ENCODE measurements around the gene TTLL8.
"Not testable (repeated sequence)": the region's sequence is repeated elsewhere in the genome, so short reads cannot be mapped to it uniquely, and the experiment has no call there.

Gene TTLL8

GRCh38 chr22:49996119-49996517 is 62.0 kb downstream of the TTLL8 start:
- H3K36me3 ChIP-seq (ENCODE audit: control insufficient read depth in 2 of 2, insufficient read depth in 2 of 2, low read length in 2 of 2), result no peaks in the 10 kb centered on the region
- peaks cover 0 to under 1% of the 10 kb centered on the region in 2 donors for H3K9me3 ChIP-seq (ENCODE audit: control insufficient read depth in 2 of 2, low read length in 2 of 2)
- H3K27me3 ChIP-seq (ENCODE audit: control insufficient read depth in 2 of 2, insufficient read depth in 2 of 2, low read length in 2 of 2), result no peaks in the 10 kb centered on the region
- peak overlapping the region in 1 of 2 donors; percentile 76 for H3K27ac ChIP-seq (ENCODE audit: low read depth in 2 of 2, low read length in 2 of 2)
- peaks cover 11 to 30% of the 10 kb centered on the region in 2 donors for H3K4me1 ChIP-seq (ENCODE audit: control insufficient read depth in 2 of 2, insufficient read depth in 2 of 2, low read length in 2 of 2)
- H3K9ac ChIP-seq (ENCODE audit: low read depth in 1 of 2, low read length in 2 of 2), result peak overlapping the region in 1 of 2 donors; percentile 57
- no peak overlapping the region for H3K4me3 ChIP-seq (ENCODE audit: low read length in 2 of 2)

GRCh38 chr22:49995361-49996118 is 62.6 kb downstream of the TTLL8 start:
- H3K27ac ChIP-seq (ENCODE audit: low read depth in 2 of 2, low read length in 2 of 2), result no peak overlapping the region
- no peaks in the 10 kb centered on the region for H3K36me3 ChIP-seq (ENCODE audit: control insufficient read depth in 2 of 2, insufficient read depth in 2 of 2, low read length in 2 of 2)
- H3K4me3 ChIP-seq (ENCODE audit: low read length in 2 of 2), result no peak overlapping the region
- H3K27me3 ChIP-seq (ENCODE audit: control insufficient read depth in 2 of 2, insufficient read depth in 2 of 2, low read length in 2 of 2), result no peaks in the 10 kb centered on the region
- peak overlapping the region in 1 of 2 donors; percentile 42 for H3K9ac ChIP-seq (ENCODE audit: low read depth in 1 of 2, low read length in 2 of 2)
- H3K9me3 ChIP-seq (ENCODE audit: control insufficient read depth in 2 of 2, low read length in 2 of 2), result peaks cover 0 to 2% of the 10 kb centered on the region in 2 donors
- H3K4me1 ChIP-seq (ENCODE audit: control insufficient read depth in 2 of 2, insufficient read depth in 2 of 2, low read length in 2 of 2), result peaks cover 11 to 30% of the 10 kb centered on the region in 2 donors

- no peaks in the 10 kb centered on the region for H3K27me3 ChIP-seq (ENCODE audit: control insufficient read depth in 2 of 2, insufficient read depth in 2 of 2, low read length in 2 of 2)
- H3K4me3 ChIP-seq (ENCODE audit: low read length in 2 of 2), result no peak overlapping the region
- H3K9ac ChIP-seq (ENCODE audit: low read depth in 1 of 2, low read length in 2 of 2), result no peak overlapping the region
- H3K9me3 ChIP-seq (ENCODE audit: control insufficient read depth in 2 of 2, low read length in 2 of 2), result peaks cover 0 to 2% of the 10 kb centered on the region in 2 donors
- peaks cover 11 to 30% of the 10 kb centered on the region in 2 donors for H3K4me1 ChIP-seq (ENCODE audit: control insufficient read depth in 2 of 2, insufficient read depth in 2 of 2, low read length in 2 of 2)
- H3K27ac ChIP-seq (ENCODE audit: low read depth in 2 of 2, low read length in 2 of 2), result no peak overlapping the region
- H3K36me3 ChIP-seq (ENCODE audit: control insufficient read depth in 2 of 2, insufficient read depth in 2 of 2, low read length in 2 of 2), result no peaks in the 10 kb centered on the region
Measured at GRCh38 chr22:49995041-49995360, 63.1 kb downstream of the TTLL8 start.

GRCh38 chr22:49994361-49995040 is 63.6 kb downstream of the TTLL8 start:
- H3K4me1 ChIP-seq (ENCODE audit: control insufficient read depth in 2 of 2, insufficient read depth in 2 of 2, low read length in 2 of 2), result peaks cover 11 to 30% of the 10 kb centered on the region in 2 donors
- H3K27me3 ChIP-seq (ENCODE audit: control insufficient read depth in 2 of 2, insufficient read depth in 2 of 2, low read length in 2 of 2), result no peaks in the 10 kb centered on the region
- H3K9me3 ChIP-seq (ENCODE audit: control insufficient read depth in 2 of 2, low read length in 2 of 2), result peaks cover 0 to 2% of the 10 kb centered on the region in 2 donors
- no peak overlapping the region for H3K9ac ChIP-seq (ENCODE audit: low read depth in 1 of 2, low read length in 2 of 2)
- H3K4me3 ChIP-seq (ENCODE audit: low read length in 2 of 2), result no peak overlapping the region
- H3K27ac ChIP-seq (ENCODE audit: low read depth in 2 of 2, low read length in 2 of 2), result no peak overlapping the region
- no peaks in the 10 kb centered on the region for H3K36me3 ChIP-seq (ENCODE audit: control insufficient read depth in 2 of 2, insufficient read depth in 2 of 2, low read length in 2 of 2)

- no peak overlapping the region for H3K4me3 ChIP-seq (ENCODE audit: low read length in 2 of 2)
- H3K9ac ChIP-seq (ENCODE audit: low read depth in 1 of 2, low read length in 2 of 2), result peak overlapping the region in 1 of 2 donors; percentile 24
- no peaks in the 10 kb centered on the region for H3K36me3 ChIP-seq (ENCODE audit: control insufficient read depth in 2 of 2, insufficient read depth in 2 of 2, low read length in 2 of 2)
- no peaks in the 10 kb centered on the region for H3K27me3 ChIP-seq (ENCODE audit: control insufficient read depth in 2 of 2, insufficient read depth in 2 of 2, low read length in 2 of 2)
- no peak overlapping the region for H3K27ac ChIP-seq (ENCODE audit: low read depth in 2 of 2, low read length in 2 of 2)
- H3K4me1 ChIP-seq (ENCODE audit: control insufficient read depth in 2 of 2, insufficient read depth in 2 of 2, low read length in 2 of 2), result peaks cover 11 to 30% of the 10 kb centered on the region in 2 donors
- peaks cover 0 to 2% of the 10 kb centered on the region in 2 donors for H3K9me3 ChIP-seq (ENCODE audit: control insufficient read depth in 2 of 2, low read length in 2 of 2)
Measured at GRCh38 chr22:49993649-49994360, 64.3 kb downstream of the TTLL8 start.

GRCh38 chr22:49992921-49993648 is 65.0 kb downstream of the TTLL8 start:
- Histone ChIP-seq H3K4me1 (ENCODE audit: control insufficient read depth in 2 of 2, insufficient read depth in 2 of 2, low read length in 2 of 2) (peaks cover 11 to 30% of the 10 kb centered on the region in 2 donors), H3K9ac (ENCODE audit: low read depth in 1 of 2, low read length in 2 of 2) (peak overlapping the region in 1 of 2 donors; percentile 24), H3K36me3 (ENCODE audit: control insufficient read depth in 2 of 2, insufficient read depth in 2 of 2, low read length in 2 of 2) (no peaks in the 10 kb centered on the region), H3K27ac (ENCODE audit: low read depth in 2 of 2, low read length in 2 of 2) (no peak overlapping the region), H3K4me3 (ENCODE audit: low read length in 2 of 2) (no peak overlapping the region), H3K27me3 (ENCODE audit: control insufficient read depth in 2 of 2, insufficient read depth in 2 of 2, low read length in 2 of 2) (no peaks in the 10 kb centered on the region), H3K9me3 (ENCODE audit: control insufficient read depth in 2 of 2, low read length in 2 of 2) (peaks cover 0 to 2% of the 10 kb centered on the region in 2 donors)

GRCh38 chr22:49991907-49992533 is 66.1 kb downstream of the TTLL8 start:
- no peak overlapping the region for H3K9ac ChIP-seq (ENCODE audit: low read depth in 1 of 2, low read length in 2 of 2)
- no peak overlapping the region for H3K27ac ChIP-seq (ENCODE audit: low read depth in 2 of 2, low read length in 2 of 2)
- H3K27me3 ChIP-seq (ENCODE audit: control insufficient read depth in 2 of 2, insufficient read depth in 2 of 2, low read length in 2 of 2), result no peaks in the 10 kb centered on the region
- H3K36me3 ChIP-seq (ENCODE audit: control insufficient read depth in 2 of 2, insufficient read depth in 2 of 2, low read length in 2 of 2), result no peaks in the 10 kb centered on the region
- H3K9me3 ChIP-seq (ENCODE audit: control insufficient read depth in 2 of 2, low read length in 2 of 2), result peaks cover 0 to 2% of the 10 kb centered on the region in 2 donors
- peaks cover 10 to 24% of the 10 kb centered on the region in 2 donors for H3K4me1 ChIP-seq (ENCODE audit: control insufficient read depth in 2 of 2, insufficient read depth in 2 of 2, low read length in 2 of 2)
- H3K4me3 ChIP-seq (ENCODE audit: low read length in 2 of 2), result no peak overlapping the region

GRCh38 chr22:49991167-49991566 is 66.9 kb downstream of the TTLL8 start:
- no peak overlapping the region for H3K9ac ChIP-seq (ENCODE audit: low read depth in 1 of 2, low read length in 2 of 2)
- H3K4me1 ChIP-seq (ENCODE audit: control insufficient read depth in 2 of 2, insufficient read depth in 2 of 2, low read length in 2 of 2), result peaks cover 2 to 15% of the 10 kb centered on the region in 2 donors
- no peak overlapping the region for H3K4me3 ChIP-seq (ENCODE audit: low read length in 2 of 2)
- no peaks in the 10 kb centered on the region for H3K27me3 ChIP-seq (ENCODE audit: control insufficient read depth in 2 of 2, insufficient read depth in 2 of 2, low read length in 2 of 2)
- H3K27ac ChIP-seq (ENCODE audit: low read depth in 2 of 2, low read length in 2 of 2), result no peak overlapping the region
- no peaks in the 10 kb centered on the region for H3K36me3 ChIP-seq (ENCODE audit: control insufficient read depth in 2 of 2, insufficient read depth in 2 of 2, low read length in 2 of 2)
- H3K9me3 ChIP-seq (ENCODE audit: control insufficient read depth in 2 of 2, low read length in 2 of 2), result peaks cover 3% of the 10 kb centered on the region in 2 donors

GRCh38 chr22:49989826-49990225 is 68.3 kb downstream of the TTLL8 start:
- H3K4me1 ChIP-seq (ENCODE audit: control insufficient read depth in 2 of 2, insufficient read depth in 2 of 2, low read length in 2 of 2); H3K9me3 ChIP-seq (ENCODE audit: control insufficient read depth in 2 of 2, low read length in 2 of 2); H3K27me3 ChIP-seq (ENCODE audit: control insufficient read depth in 2 of 2, insufficient read depth in 2 of 2, low read length in 2 of 2); H3K27ac ChIP-seq (ENCODE audit: low read depth in 2 of 2, low read length in 2 of 2); H3K36me3 ChIP-seq (ENCODE audit: control insufficient read depth in 2 of 2, insufficient read depth in 2 of 2, low read length in 2 of 2); H3K9ac ChIP-seq (ENCODE audit: low read depth in 1 of 2, low read length in 2 of 2); H3K4me3 ChIP-seq (ENCODE audit: low read length in 2 of 2): not testable (repeated sequence)
